Activated B cell treated with CpG ODN at 0.5 μM for 24 hours (primary cell): ENCODE results near the gene POLE. TPM values are rescaled to one million over a fixed set of nuclear protein-coding genes. Genes with fewer than 3 reads are reported as not detected.

Experiments
- ATAC-seq: fragments of 200-7000 bp; cut with Tn5 transposase; one replicate; pipeline ENCODE4 v1.10.0; 2021; ENCODE audit warnings: low read depth, mild to moderate bottlenecking, moderate library complexity
- CTCF ChIA-PET: fragments of 350-600 bp; sonication (Branson Sonifier 250); formaldehyde crosslinking; loops from one replicate; lab custom pipeline; 2021; ENCODE audit warnings: antibody characterized with exemption; lab: Charles Lee
- POLR2A ChIA-PET: fragments of 350-600 bp; sonication (Branson Sonifier 250); formaldehyde crosslinking; loops from one replicate; lab custom pipeline; 2021; ENCODE audit warnings: antibody characterized with exemption; lab: Charles Lee
- DNase-seq: peaks from one replicate; pipeline ENCODE4 v3.0.0; 2022
- H3K27ac Mint-ChIP-seq: one replicate; pipeline ENCODE4 v1.8.0; 2020; ENCODE audit warnings: mixed read lengths
- H3K27me3 Mint-ChIP-seq: one replicate; pipeline ENCODE4 v1.8.0; 2021; ENCODE audit warnings: mixed read lengths
- H3K36me3 Mint-ChIP-seq: one replicate; pipeline ENCODE4 v1.8.0; 2021; ENCODE audit warnings: low read depth, mixed read lengths
- H3K4me1 Mint-ChIP-seq: one replicate; pipeline ENCODE4 v1.8.0; 2021; ENCODE audit warnings: mixed read lengths
- H3K4me3 Mint-ChIP-seq: one replicate; pipeline ENCODE4 v1.8.0; 2020; ENCODE audit warnings: mild to moderate bottlenecking, mixed read lengths
- H3K9me3 Mint-ChIP-seq: one replicate; pipeline ENCODE4 v1.8.0; 2020; ENCODE audit warnings: mixed read lengths
- intact Hi-C: fragments of 100-400 bp; cut with micrococcal nuclease; formaldehyde crosslinking; loops from one replicate; pipeline ENCODE4 v1.15.1; 2024
- total RNA-seq: library from RNA; stranded (reverse); gene quantifications from 2 replicates; pipeline ENCODE4 v1.2.3, GENCODE V29; 2022
- TF ChIP-seq, protein P1 (sequence below): fragments of 200-600 bp; IDR thresholded peaks from one replicate; pipeline ENCODE4 v1.8.0; 2022; ENCODE audit warnings: antibody characterized with exemption, mild to moderate bottlenecking

POLE gene
- total RNA-seq, 1 donor from 2014 or later: 64.3 TPM

DNA sequence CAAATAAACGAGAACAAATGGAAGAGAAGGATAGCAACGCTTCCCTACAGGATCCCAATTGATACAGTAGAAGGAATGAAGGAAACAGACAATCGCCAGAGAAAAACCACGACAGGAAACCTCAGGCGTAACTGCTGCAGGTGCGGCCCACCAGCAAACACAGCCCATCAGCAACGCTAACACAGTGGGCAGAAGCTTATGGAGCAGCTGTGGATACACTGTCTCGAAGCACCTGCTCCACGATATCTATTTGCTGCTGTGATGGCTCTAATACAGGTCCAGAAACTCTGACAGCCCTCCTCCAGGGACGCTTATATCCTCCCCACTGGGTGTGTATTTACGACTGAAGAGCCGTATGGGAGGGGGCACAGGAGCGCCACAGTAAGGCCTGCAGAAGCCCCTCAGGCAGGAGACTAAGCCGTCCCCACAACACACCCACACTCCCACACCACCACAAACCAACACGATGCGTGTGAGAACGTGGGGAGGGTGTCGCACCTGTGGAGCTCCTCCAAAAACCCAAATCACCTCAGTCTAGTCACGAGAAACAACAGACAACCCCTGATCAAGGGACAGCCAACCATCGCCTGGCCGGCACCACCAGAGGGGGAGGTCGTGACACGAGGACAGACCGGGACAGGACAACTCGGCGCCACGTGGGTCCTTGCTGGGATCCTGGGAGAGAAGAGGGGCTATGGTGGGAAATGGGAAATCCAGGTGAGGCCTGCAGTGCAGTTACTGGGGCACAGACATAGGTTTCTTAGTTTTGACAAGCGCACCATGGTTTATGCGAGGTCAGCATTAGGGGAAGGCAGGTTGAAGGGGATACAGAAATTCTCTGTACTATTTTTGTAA is 24.0 kb downstream of the POLE start:
- POLR2A ChIA-PET: no interaction called here
- DNase-seq: no peak
- CTCF ChIA-PET: no interaction called here
- H3K4me1 Mint-ChIP-seq: no peaks in the 10 kb centered on the region
- H3K9me3 Mint-ChIP-seq: no peaks in the 10 kb centered on the region
- no peak for ATAC-seq
- intact Hi-C loops: no loop called here
- H3K27me3 Mint-ChIP-seq: no peaks in the 10 kb centered on the region
- H3K27ac Mint-ChIP-seq: no peak overlapping the region
- TF ChIP-seq, protein P1, sequence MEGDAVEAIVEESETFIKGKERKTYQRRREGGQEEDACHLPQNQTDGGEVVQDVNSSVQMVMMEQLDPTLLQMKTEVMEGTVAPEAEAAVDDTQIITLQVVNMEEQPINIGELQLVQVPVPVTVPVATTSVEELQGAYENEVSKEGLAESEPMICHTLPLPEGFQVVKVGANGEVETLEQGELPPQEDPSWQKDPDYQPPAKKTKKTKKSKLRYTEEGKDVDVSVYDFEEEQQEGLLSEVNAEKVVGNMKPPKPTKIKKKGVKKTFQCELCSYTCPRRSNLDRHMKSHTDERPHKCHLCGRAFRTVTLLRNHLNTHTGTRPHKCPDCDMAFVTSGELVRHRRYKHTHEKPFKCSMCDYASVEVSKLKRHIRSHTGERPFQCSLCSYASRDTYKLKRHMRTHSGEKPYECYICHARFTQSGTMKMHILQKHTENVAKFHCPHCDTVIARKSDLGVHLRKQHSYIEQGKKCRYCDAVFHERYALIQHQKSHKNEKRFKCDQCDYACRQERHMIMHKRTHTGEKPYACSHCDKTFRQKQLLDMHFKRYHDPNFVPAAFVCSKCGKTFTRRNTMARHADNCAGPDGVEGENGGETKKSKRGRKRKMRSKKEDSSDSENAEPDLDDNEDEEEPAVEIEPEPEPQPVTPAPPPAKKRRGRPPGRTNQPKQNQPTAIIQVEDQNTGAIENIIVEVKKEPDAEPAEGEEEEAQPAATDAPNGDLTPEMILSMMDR: no peak
- peaks cover 91% of the 10 kb centered on the region for H3K36me3 Mint-ChIP-seq
- H3K4me3 Mint-ChIP-seq: no peak overlapping the region

DNA sequence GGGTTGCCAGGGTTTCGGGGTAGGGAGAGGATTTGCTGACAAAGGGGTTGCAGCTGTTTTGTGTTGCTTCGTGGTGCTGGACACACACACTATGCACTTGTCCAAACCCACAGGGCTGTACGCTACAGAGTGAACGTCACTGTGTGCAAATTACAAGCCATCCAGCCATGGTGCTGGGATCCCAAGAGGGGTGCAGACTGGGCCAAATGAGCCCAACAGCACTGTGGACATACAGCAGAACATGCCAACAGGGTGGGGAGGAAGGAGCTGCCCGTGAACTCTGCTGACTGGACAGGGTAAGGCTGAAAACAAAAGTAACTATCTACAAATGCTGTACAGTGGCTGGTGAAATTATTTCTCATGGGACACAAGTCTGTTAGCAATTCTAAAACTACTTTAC is 25.2 kb downstream of the POLE start:
- ATAC-seq: no peak
- TF ChIP-seq, protein P1: no peak
- Mint-ChIP-seq H3K4me1 (no peaks in the 10 kb centered on the region), H3K9me3 (no peaks in the 10 kb centered on the region), H3K27ac (no peak overlapping the region), H3K4me3 (no peak overlapping the region), H3K36me3 (peaks cover 91% of the 10 kb centered on the region), H3K27me3 (no peaks in the 10 kb centered on the region)
- ChIA-PET POLR2A (no interaction called here), CTCF (no interaction called here)
- no peak for DNase-seq
- intact Hi-C loops: no loop called here

DNA sequence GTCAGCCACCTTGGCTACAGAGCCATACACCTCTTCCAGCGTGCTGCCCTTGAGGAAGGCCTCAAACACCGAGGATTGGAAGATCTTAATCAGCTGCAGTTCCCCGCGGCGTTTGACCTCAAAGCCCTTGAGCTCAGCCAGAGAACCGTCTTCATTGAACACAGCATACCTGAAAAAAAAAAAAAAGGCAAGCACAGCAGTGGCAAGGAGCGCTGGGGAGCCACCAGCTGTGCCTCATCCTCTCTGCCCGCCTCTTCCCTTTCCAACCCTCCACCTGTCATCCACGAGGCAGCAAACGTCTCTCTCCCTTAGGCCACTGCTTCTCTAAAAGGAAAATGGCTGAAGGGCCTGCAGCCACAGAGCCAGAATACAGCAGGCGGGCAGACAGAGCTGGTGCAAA is 26.1 kb downstream of the POLE start:
- ChIA-PET POLR2A (no interaction called here), CTCF (no interaction called here)
- no peak overlapping the region for H3K4me3 Mint-ChIP-seq
- ATAC-seq (no peak), DNase-seq (no peak)
- intact Hi-C loops: no loop called here
- TF ChIP-seq, protein P1: no peak
- peaks cover 87% of the 10 kb centered on the region for H3K36me3 Mint-ChIP-seq
- no peaks in the 10 kb centered on the region for H3K27me3 Mint-ChIP-seq
- no peak overlapping the region for H3K27ac Mint-ChIP-seq
- H3K4me1 Mint-ChIP-seq: no peaks in the 10 kb centered on the region
- no peaks in the 10 kb centered on the region for H3K9me3 Mint-ChIP-seq

DNA sequence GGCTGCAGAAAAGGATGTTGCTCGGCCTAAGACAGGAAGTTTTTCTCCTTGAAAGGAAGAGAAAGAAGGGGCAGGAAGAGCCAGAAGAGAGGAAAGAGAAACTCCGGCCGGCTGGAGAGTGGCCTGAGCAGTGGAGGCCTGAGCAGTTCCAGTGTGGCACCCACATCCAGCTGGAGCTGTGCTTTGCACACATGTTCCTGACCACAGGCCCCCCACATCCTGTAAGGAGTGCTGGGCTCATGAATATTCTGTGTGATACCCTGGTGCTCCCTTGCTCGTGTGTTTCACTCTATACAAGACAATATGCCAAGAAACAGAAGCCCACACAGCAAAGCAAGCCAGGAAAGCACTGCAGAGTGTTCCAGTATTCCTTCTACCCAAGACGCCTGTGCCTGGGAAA is 27.1 kb downstream of the POLE start:
- DNase-seq (no peak), ATAC-seq (no peak)
- ChIA-PET POLR2A (no interaction called here), CTCF (no interaction called here)
- intact Hi-C loops: no loop called here
- H3K27me3 Mint-ChIP-seq: no peaks in the 10 kb centered on the region
- H3K4me1 Mint-ChIP-seq: no peaks in the 10 kb centered on the region
- H3K36me3 Mint-ChIP-seq: peaks cover 80% of the 10 kb centered on the region
- no peak overlapping the region for H3K27ac Mint-ChIP-seq
- no peak overlapping the region for H3K4me3 Mint-ChIP-seq
- TF ChIP-seq, protein P1: no peak
- no peaks in the 10 kb centered on the region for H3K9me3 Mint-ChIP-seq

DNA sequence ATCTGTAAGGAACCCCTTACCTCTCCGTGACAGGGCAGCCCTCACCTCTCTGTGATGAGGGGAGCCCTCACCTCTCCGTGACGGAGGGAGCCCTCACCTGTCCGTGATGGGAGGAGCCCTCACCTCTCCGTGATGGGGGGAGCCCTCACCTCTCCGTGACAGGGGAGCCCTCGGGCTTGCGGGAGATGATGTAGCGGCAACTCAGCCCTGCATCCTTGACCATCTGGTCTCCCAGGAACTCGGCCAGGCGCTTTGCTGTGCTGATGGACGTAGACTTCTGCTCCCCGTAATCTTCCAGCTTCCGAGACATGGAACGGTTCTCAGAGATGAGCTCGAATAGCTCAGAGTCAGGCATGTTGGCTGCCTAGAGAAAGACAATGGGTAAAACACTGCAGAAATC is 28.0 kb downstream of the POLE start:
- no peak for ATAC-seq
- intact Hi-C loops: no loop called here
- H3K36me3 Mint-ChIP-seq: peaks cover 81% of the 10 kb centered on the region
- H3K27me3 Mint-ChIP-seq: no peaks in the 10 kb centered on the region
- H3K27ac Mint-ChIP-seq: no peak overlapping the region
- no peak for DNase-seq
- no peaks in the 10 kb centered on the region for H3K9me3 Mint-ChIP-seq
- TF ChIP-seq, protein P1: no peak
- ChIA-PET CTCF (no interaction called here), POLR2A (interaction anchor here (0.7 kb wide), 1 partner anchor 1708 kb away, joined by 3 read pairs; no protein-coding TSS in a partner anchor)
- H3K4me1 Mint-ChIP-seq: no peaks in the 10 kb centered on the region
- H3K4me3 Mint-ChIP-seq: no peak overlapping the region
